GM19452 (cell line): ENCODE results near the gene RAB31.

ENCODE experiments used
- ATAC-seq: cut with Tn5 transposase; IDR thresholded peaks from one replicate; pipeline ENCODE4 v1.9.1; 2021; ENCODE audit not compliant: unreplicated experiment

Gene RAB31

GRCh38 chr18:9712130-9712577, 4.1 kb downstream of the RAB31 start:
- ATAC-seq, result no peak

DNA sequence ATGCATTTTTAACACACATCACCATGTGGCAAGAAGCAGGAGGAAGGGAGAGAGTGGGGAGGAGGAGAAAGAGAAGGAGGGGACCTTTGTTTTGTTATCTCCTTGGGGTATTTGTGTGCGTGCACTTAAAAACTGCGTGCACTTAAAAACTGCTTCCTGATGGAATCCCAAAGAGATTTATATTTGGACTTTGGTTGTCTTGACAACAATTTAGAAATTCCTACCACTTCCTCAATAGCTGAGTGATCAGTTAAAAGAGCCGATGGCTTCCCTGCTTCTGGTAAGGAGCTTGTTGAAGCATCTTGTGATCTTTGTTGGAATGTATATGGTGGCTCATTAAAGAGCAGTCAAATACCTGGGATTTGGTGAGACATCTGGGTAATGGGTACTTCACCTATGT, 4.5 kb downstream of the RAB31 start:
- ATAC-seq, result no peak

GRCh38 chr18:9714266-9715087, 6.4 kb downstream of the RAB31 start:
- no peak for ATAC-seq

- no peak for ATAC-seq
These were observed 6.9 kb downstream of the RAB31 start for GRCh38 chr18:9715088-9715343.

DNA sequence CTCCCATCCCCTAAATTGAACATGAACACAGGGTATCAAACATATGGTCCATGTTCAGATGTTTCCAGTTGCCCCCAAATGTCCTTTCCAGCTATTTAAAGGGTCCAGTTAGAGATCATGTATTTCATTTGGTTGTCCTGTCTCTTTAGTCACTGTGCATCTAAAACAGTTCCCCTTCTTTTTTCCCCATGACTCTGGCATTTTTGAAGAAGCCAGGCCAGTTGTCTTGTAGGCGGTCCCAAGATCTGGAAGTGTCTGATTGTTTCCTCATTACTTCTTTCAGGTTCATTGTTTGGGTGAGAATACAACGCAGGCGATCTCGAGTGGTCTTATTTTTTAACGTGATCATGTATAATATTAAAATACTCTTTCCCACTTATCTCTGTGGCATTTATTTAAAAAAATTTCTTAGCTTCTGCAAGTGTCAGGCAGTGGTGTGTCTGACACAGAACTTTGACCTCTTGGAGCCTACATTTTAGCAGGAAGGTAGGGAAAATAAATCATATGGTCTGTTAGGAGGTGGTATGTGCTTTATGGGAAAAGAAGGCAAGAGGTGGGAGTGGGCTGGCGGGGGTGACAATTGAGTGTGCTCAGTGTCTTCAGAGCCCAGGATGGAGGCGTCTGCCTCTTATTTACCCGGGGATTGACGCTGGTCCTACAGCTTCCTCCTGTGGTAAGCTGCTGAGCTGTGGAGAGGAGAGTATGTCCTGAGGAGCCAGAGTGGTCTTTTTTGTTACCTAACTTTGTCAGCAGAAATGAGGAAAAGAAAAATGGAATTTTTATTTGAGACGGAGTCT, 8.1 kb downstream of the RAB31 start:
- ATAC-seq, result no peak

DNA sequence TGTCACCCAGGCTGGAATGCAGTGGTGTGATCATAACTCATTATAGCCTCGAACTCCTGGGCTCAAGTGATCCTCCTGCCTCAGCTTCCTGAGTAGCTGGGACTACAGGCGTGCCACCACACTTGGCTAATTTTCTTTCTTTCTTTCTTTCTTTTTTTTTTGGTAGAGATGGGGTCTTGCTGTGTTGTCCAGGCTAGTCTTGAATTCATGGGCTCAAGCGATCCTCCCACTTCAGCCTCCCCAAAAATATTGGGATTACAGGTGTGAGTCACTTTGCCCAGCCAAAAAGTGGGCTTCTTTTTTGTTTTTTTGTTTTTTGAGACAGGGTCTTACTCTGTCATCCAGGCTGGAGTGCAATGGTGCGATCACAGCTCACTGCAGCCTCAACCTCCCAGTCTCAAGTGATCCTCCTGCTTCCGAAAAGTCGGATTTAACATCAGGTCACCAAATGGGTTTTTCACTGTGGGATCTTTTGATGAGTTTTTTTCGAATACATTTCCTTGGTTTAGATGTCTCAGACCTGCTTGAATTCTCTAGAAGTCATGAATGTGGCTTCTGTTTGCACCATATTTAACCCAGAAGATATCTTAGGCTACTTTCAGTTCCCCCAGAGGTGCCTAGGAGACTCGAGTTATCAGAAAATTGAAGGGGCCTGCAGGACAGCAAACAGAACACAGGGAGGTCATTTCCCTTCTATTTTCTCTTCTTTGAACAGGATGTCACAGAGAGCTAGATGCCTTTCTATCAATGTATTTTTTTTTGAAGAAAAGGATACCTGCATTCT, 8.9 kb downstream of the RAB31 start:
- ATAC-seq, result no peak

DNA sequence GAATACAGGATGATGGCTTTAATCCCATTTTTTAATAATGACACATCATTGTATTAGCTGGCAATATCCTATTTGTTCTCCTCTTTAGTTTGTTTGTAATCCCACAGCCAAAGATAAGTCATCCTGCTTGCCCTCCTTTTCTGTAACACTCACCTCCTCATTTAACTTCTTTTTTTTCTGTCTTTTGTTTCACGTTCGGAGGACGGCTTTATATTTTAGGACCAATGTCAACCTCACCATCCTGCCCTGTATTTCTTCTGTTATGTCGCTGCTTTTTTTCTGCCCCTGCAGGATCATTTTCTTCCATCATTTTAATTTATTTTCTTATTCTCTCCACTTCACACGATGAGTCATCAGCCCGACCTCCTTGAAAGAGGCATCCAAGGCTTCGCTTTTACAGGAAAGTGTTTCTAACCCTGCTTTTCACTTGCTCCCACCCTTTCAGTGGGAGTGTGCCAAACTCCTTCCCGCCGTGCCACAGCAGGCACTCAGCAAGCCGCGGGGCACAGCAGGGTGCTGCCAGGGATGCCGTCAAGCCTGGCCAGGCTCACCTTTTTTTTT, 11.4 kb downstream of the RAB31 start:
- no peak for ATAC-seq

- ATAC-seq, result no peak
These were observed 12.2 kb downstream of the RAB31 start for GRCh38 chr18:9720327-9720726.

- no peak for ATAC-seq
These were observed 13.9 kb downstream of the RAB31 start for GRCh38 chr18:9721893-9722550.

- ATAC-seq, result no peak
These were observed 14.6 kb downstream of the RAB31 start for GRCh38 chr18:9722691-9723090.

- ATAC-seq, result no peak
These were observed 16.9 kb downstream of the RAB31 start for GRCh38 chr18:9724797-9725585.

- no peak for ATAC-seq
These were observed 18.1 kb downstream of the RAB31 start for GRCh38 chr18:9726175-9726574.

GRCh38 chr18:9726936-9727335, 18.8 kb downstream of the RAB31 start:
- ATAC-seq, result no peak

- ATAC-seq, result no peak
These were observed 22.7 kb downstream of the RAB31 start for GRCh38 chr18:9730786-9731185.

- no peak for ATAC-seq
These were observed 23.3 kb downstream of the RAB31 start for GRCh38 chr18:9731380-9731779.

GRCh38 chr18:9732031-9732430, 23.9 kb downstream of the RAB31 start:
- ATAC-seq, result no peak

DNA sequence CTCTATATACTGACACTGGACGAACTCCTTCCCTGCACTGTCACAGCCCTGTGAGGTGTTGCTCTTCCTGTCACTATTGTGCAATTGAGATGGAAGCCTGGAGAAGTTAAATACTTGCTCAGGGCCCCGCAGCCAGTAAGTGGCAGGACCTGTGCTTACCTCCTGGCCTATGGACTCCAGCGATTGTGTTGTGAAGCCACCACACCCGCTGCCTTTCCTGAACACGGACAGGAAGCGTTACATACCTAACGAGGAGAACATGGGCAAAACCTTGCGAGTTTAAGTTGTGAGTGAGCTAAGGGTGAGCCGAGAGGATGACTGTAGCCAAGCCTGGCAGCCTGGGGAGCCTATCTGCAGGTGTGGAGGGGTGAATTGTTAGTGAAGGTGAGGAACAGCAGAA, 26.1 kb downstream of the RAB31 start:
- no peak for ATAC-seq

DNA sequence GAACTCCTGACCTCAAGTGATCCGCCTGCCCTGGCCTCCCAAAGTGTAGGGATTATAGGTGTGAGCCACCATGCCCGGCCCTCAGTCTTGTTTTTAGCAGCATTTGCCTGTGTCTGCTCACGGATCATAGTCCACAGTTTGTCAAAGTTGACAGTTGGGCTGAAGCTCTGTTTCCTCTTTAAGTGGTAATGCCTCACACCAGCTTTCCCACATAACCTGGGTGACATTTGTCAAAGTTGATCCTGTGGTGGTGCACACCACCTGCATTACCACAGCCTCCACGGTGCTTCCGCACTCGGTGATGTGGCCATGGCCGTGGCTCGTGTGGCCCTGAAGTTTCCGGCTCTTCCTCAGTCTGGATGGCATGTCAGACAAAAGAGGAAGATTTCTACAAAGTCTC, 27.1 kb downstream of the RAB31 start:
- no peak for ATAC-seq

DNA sequence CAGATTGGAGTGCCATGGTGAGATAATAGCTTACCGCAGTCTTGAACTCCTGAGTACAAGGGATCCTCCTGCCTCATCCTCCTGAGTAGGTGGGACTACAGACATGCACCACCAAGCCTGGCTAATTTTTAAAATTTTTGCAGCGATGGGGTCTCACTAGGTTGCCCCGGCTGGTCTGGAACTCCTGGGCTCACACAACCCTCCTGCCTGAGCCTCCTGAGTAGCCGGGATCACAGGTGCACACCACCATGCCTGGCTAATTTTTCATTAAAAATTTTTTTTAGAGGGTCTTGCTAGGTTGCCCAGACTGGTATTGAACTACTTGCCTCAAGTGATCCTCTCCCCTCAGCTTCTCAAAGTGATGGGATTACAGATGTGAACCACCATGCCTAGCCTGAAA, 27.8 kb downstream of the RAB31 start:
- ATAC-seq, result no peak

- no peak for ATAC-seq
These were observed 28.3 kb downstream of the RAB31 start for GRCh38 chr18:9736286-9736835.
